CD4-positive, CD25-positive, alpha-beta regulatory T cell (primary cell): ENCODE results near the gene OR52K2. TPM values are rescaled to one million over a fixed set of nuclear protein-coding genes. Genes with fewer than 3 reads are reported as not detected.
"Not testable (repeated sequence)": the region's sequence is repeated elsewhere in the genome, so short reads cannot be mapped to it uniquely, and the experiment has no call there.

Source experiments
- ATAC-seq, 2 donors: fragments of 150-1000 bp; cut with Tn5 transposase; one replicate each; pipeline ENCODE4 v1.10.0; 2021; ENCODE audit warnings: low read depth in 2 of 2, moderate number of reproducible peaks in 2 of 2, moderate library complexity in 1 of 2
- DNase-seq, 3 donors: peaks; one replicate each; pipeline versions ENCODE4 v3.0.0 to v3.0.0-alpha.2; 2012 to 2022; ENCODE audit warnings: mixed read lengths in 1 of 3
- H3K27ac ChIP-seq: one replicate; pipeline ENCODE4 v1.7.0; 2013; ENCODE audit warnings: mild to moderate bottlenecking, low read length; ENCODE audit not compliant: insufficient read depth, poor library complexity, severe bottlenecking
- H3K27me3 ChIP-seq: one replicate; pipeline ENCODE4 v1.7.0; 2013; ENCODE audit warnings: low read length; ENCODE audit not compliant: control insufficient read depth, insufficient read depth
- H3K36me3 ChIP-seq: one replicate; pipeline ENCODE4 v1.7.0; 2013; ENCODE audit warnings: mild to moderate bottlenecking, low read length, moderate library complexity; ENCODE audit not compliant: control insufficient read depth, insufficient read depth
- H3K4me1 ChIP-seq: 2 replicates; pipeline ENCODE4 v1.7.0; 2013; ENCODE audit warnings: mild to moderate bottlenecking, low read length; ENCODE audit not compliant: insufficient read depth, control insufficient read depth, poor library complexity, severe bottlenecking
- H3K4me3 ChIP-seq: one replicate; pipeline ENCODE4 v1.7.0; 2013; ENCODE audit warnings: low read depth, mild to moderate bottlenecking, low read length, moderate library complexity
- H3K9me3 ChIP-seq, 2 experiments: 1 replicate in 1 of 2; 2 replicates in 1 of 2; pipeline ENCODE4 v1.7.0; 2013; ENCODE audit warnings: low read length in 2 of 2, mild to moderate bottlenecking in 1 of 2, moderate library complexity in 1 of 2; ENCODE audit not compliant: control insufficient read depth in 2 of 2
- H3K27ac Mint-ChIP-seq, 3 donors: one replicate each; pipeline ENCODE4 v1.8.0; 2020 to 2022; ENCODE audit warnings: mild to moderate bottlenecking in 3 of 3, mixed read lengths in 3 of 3, moderate library complexity in 2 of 3
- H3K27me3 Mint-ChIP-seq: one replicate; pipeline ENCODE4 v1.8.0; 2022; ENCODE audit warnings: mild to moderate bottlenecking, mixed read lengths
- H3K36me3 Mint-ChIP-seq: one replicate; pipeline ENCODE4 v1.8.0; 2020; ENCODE audit warnings: mixed read lengths
- H3K4me1 Mint-ChIP-seq, 4 donors: one replicate each; pipeline ENCODE4 v1.8.0; 2020 to 2022; ENCODE audit warnings: mixed read lengths in 4 of 4, mild to moderate bottlenecking in 1 of 4
- H3K4me3 Mint-ChIP-seq, 4 donors: one replicate each; pipeline ENCODE4 v1.8.0; 2020 to 2022; ENCODE audit warnings: mild to moderate bottlenecking in 4 of 4, mixed read lengths in 4 of 4, moderate library complexity in 3 of 4
- H3K9me3 Mint-ChIP-seq, 7 donors: one replicate each; pipeline ENCODE4 v1.8.0; 2020 to 2022; ENCODE audit warnings: mixed read lengths in 7 of 7, mild to moderate bottlenecking in 3 of 7, moderate library complexity in 2 of 7
- polyA plus RNA-seq, 4 donors: library from polyadenylated mRNA; unstranded; fragments of 300-500 nt; fragmentation: Illumina TruSeq; gene quantifications; one replicate each; pipeline ENCODE4 v1.2.3, GENCODE V29; 2021
- total RNA-seq: library from RNA; stranded (reverse); gene quantifications from one replicate; pipeline ENCODE4 v1.2.3, GENCODE V29; 2022

The OR52K2 gene
- total and polyA plus RNA-seq, 5 donors from 2014 or later, result not detected

DNA sequence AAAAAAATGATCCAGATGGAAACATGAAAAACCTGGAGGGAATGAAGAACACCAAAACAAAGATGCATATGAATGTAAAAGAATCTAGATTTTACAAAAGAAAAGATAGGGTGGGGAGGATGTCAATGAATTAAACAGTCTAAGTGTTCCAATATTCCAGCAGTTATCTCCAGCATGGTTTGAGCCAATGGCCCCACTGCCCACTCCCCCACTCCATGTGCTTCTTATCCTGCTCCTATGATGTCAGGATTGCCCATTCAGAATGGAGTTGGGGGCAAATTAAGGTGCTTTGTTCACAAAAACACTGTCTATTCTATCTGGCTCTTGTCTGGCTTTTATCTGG is 32.1 kb downstream of the OR52K2 start:
- H3K4me1 ChIP-seq, result no peaks in the 10 kb centered on the region

GRCh38 chr11:4482445-4482844 is 33.4 kb downstream of the OR52K2 start, which contains the start of gene OR52K1:
OR52K1 (plus strand) TSS chr11:4482646; CDS start chr11:4488901, 6,255 bp downstream.
- Mint-ChIP-seq H3K27ac (no peak within 1 kb of the TSS), H3K27me3 (peaks cover 5% of the 10 kb centered on the region), H3K4me3 (no peak within 1 kb of the TSS), H3K4me1 (no peaks in the 10 kb centered on the region), H3K9me3 (peaks cover 0 to 2% (median 0%) of the 10 kb centered on the region in 7 donors), H3K36me3 (no peaks in the 10 kb centered on the region)
- H3K27ac ChIP-seq, result no peak within 1 kb of the TSS
- ATAC-seq, result no peak
- DNase-seq, result no peak
- H3K27me3 ChIP-seq, result peaks cover 14% of the 10 kb centered on the region
- no peaks in the 10 kb centered on the region for H3K36me3 ChIP-seq
- H3K4me3 ChIP-seq, result no peak within 1 kb of the TSS
- H3K9me3 ChIP-seq, result no peaks in the 10 kb centered on the region
- no peaks in the 10 kb centered on the region for H3K4me1 ChIP-seq

More for the DNA sequence above, 32.1 kb downstream of the OR52K2 start:
- H3K27ac ChIP-seq, result no peak overlapping the region
- no peak for DNase-seq
- H3K27ac Mint-ChIP-seq, result no peak overlapping the region
- H3K4me3 ChIP-seq, result no peak overlapping the region
- H3K9me3 ChIP-seq, result no peaks in the 10 kb centered on the region
- peaks cover 12% of the 10 kb centered on the region for H3K27me3 Mint-ChIP-seq
- H3K27me3 ChIP-seq, result peaks cover 10% of the 10 kb centered on the region
- no peaks in the 10 kb centered on the region for H3K36me3 ChIP-seq
- peaks cover 0 to 2% (median 0%) of the 10 kb centered on the region in 7 donors for H3K9me3 Mint-ChIP-seq
- no peak for ATAC-seq
- H3K4me3 Mint-ChIP-seq, result no peak overlapping the region
- H3K4me1 Mint-ChIP-seq, result no peaks in the 10 kb centered on the region
- no peaks in the 10 kb centered on the region for H3K36me3 Mint-ChIP-seq

DNA sequence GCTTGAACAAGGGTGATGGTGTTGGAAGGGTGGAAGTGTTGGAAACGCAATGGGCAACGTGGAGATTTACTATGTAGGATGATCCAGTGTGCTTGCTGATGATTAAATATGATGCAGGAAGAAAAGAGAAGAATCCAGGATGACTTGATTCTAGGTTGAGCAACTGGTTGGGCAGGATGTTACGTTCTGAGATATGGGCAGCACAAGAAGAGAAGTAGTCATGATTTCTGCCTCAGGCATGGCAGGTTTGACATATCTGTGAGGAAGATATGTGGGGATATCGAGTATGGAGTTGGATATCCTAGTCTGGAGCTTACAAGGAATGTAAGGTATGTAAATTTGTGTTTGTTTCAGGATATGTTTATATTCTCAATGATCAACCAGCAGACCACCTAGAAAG is 35.2 kb downstream of the OR52K2 start:
- H3K27ac Mint-ChIP-seq, result no peak overlapping the region
- Histone ChIP-seq H3K9me3 (no peaks in the 10 kb centered on the region), H3K4me1 (no peaks in the 10 kb centered on the region), H3K27me3 (peaks cover 12% of the 10 kb centered on the region), H3K27ac (no peak overlapping the region), H3K36me3 (no peaks in the 10 kb centered on the region), H3K4me3 (no peak overlapping the region)
- H3K9me3 Mint-ChIP-seq, result peaks cover 0 to 2% (median 0%) of the 10 kb centered on the region in 7 donors
- no peaks in the 10 kb centered on the region for H3K36me3 Mint-ChIP-seq
- no peak for DNase-seq
- no peak overlapping the region for H3K4me3 Mint-ChIP-seq
- H3K4me1 Mint-ChIP-seq, result no peaks in the 10 kb centered on the region
- H3K27me3 Mint-ChIP-seq, result no peaks in the 10 kb centered on the region
- ATAC-seq, result no peak

DNA sequence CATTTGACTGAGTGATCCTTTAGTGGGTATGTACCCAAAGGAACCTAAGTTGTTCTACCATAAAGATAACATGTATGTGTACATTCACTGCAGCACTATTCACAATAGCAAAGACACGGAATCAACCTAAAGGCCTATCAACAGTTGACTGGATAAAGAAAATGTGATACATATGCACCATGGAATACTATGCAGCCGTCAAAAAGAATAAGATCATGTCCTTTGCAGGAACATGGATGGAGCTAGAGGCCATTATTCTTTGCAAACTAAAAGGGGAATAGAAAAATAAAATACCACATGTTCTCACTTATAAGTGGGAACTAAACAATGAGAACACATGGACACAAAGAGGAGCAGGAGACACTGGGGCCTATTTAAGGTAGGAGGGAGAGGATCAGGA is 42.3 kb downstream of the OR52K2 start:
- not testable (repeated sequence) for ATAC-seq, DNase-seq, H3K36me3 ChIP-seq, H3K27ac ChIP-seq, H3K27me3 ChIP-seq, H3K36me3 Mint-ChIP-seq, H3K4me3 ChIP-seq, H3K9me3 Mint-ChIP-seq, H3K27ac Mint-ChIP-seq, H3K4me1 Mint-ChIP-seq, H3K4me3 Mint-ChIP-seq, H3K9me3 ChIP-seq, H3K4me1 ChIP-seq
- peaks cover 20% of the 10 kb centered on the region for H3K27me3 Mint-ChIP-seq

DNA sequence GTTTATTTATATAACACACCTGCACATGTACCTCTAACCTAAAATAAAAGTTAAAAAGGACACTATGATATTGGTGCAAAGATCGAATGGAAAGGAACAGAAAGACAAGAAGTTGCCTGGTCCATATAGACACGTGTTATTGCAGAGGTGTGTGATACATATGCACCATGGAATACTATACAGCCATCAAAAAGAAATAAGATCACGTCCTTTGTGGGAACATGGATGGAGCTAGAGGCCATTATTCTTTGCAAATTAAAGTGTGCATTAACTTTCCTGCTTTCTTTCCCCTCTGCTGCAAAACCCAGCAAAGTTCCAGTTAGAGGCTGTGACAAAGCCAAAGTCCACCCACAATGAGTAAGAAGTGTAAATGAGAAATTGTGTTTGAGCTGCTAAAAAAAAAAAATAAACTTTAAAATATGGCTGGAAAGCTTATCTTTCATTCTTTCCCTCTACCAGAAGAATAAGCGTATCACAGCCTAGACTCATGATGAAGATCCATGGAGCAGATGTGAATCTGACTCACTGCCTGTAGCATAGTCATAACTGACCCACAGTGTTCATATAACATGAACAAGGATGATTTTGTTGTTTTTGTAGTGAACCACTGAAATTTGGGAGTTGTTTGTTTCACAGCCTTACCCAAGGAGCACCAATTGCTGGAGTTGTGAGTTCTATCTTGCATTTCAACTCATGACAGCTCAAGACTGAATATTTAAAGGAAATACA is 42.9 kb downstream of the OR52K2 start:
- no peak overlapping the region for H3K4me3 ChIP-seq
- Mint-ChIP-seq H3K27ac (no peak overlapping the region), H3K4me3 (no peak overlapping the region), H3K9me3 (peaks cover 0 to 5% (median 2%) of the 10 kb centered on the region in 7 donors), H3K4me1 (peaks cover 0 to 4% (median 1%) of the 10 kb centered on the region in 4 donors), H3K36me3 (no peaks in the 10 kb centered on the region), H3K27me3 (peaks cover 26% of the 10 kb centered on the region)
- H3K27me3 ChIP-seq, result peaks cover 3% of the 10 kb centered on the region
- DNase-seq, result no peak
- no peaks in the 10 kb centered on the region for H3K36me3 ChIP-seq
- no peaks in the 10 kb centered on the region for H3K4me1 ChIP-seq
- H3K9me3 ChIP-seq, result no peaks in the 10 kb centered on the region
- no peak for ATAC-seq
- no peak overlapping the region for H3K27ac ChIP-seq

GRCh38 chr11:4493480-4493818 is 44.4 kb downstream of the OR52K2 start:
- Histone ChIP-seq H3K4me3 (no peak overlapping the region), H3K27ac (no peak overlapping the region), H3K36me3 (no peaks in the 10 kb centered on the region), H3K4me1 (no peaks in the 10 kb centered on the region), H3K9me3 (no peaks in the 10 kb centered on the region), H3K27me3 (peaks cover 3% of the 10 kb centered on the region)
- Mint-ChIP-seq H3K4me1 (peaks cover 0 to 4% (median 1%) of the 10 kb centered on the region in 4 donors), H3K27me3 (peaks cover 26% of the 10 kb centered on the region), H3K4me3 (no peak overlapping the region), H3K27ac (no peak overlapping the region), H3K9me3 (peaks cover 0 to 5% (median 2%) of the 10 kb centered on the region in 7 donors), H3K36me3 (no peaks in the 10 kb centered on the region)
- ATAC-seq, result no peak
- DNase-seq, result no peak

- Histone ChIP-seq H3K36me3 (no peaks in the 10 kb centered on the region), H3K27me3 (peaks cover 3% of the 10 kb centered on the region), H3K27ac (no peak overlapping the region), H3K4me3 (no peak overlapping the region), H3K9me3 (no peaks in the 10 kb centered on the region), H3K4me1 (no peaks in the 10 kb centered on the region)
- no peak for DNase-seq
- Mint-ChIP-seq H3K36me3 (no peaks in the 10 kb centered on the region), H3K4me3 (no peak overlapping the region), H3K27me3 (peaks cover 21% of the 10 kb centered on the region), H3K9me3 (peaks cover 0 to 5% (median 0%) of the 10 kb centered on the region in 7 donors), H3K4me1 (peaks cover 0 to 4% (median 1%) of the 10 kb centered on the region in 4 donors), H3K27ac (no peak overlapping the region)
- no peak for ATAC-seq
Observed at GRCh38 chr11:4495487-4495886, 46.4 kb downstream of the OR52K2 start.

DNA sequence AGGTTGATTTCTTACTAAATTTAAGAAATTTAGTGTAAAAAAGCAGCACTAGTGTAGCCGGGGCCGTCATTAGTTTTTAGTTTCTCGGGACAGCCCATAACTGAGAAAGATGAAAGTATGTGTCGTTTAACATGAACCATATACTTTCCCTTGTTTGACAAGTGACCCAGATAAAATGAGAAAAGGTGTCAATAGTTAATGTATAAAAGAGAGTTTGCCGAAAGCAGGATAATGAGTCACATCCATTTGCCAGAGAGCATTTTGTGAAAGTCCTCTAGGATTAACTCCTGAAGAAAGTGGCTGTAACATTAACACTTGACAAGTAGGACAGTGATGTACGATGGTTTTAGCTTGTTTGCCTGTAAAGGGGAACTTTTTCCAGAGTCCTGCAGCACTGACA is 46.9 kb downstream of the OR52K2 start:
- no peaks in the 10 kb centered on the region for H3K4me1 ChIP-seq
- no peak overlapping the region for H3K27ac ChIP-seq
- peaks cover 0 to 5% (median 0%) of the 10 kb centered on the region in 7 donors for H3K9me3 Mint-ChIP-seq
- no peak overlapping the region for H3K27ac Mint-ChIP-seq
- no peak overlapping the region for H3K4me3 ChIP-seq
- H3K36me3 ChIP-seq, result no peaks in the 10 kb centered on the region
- H3K36me3 Mint-ChIP-seq, result no peaks in the 10 kb centered on the region
- peaks cover 3% of the 10 kb centered on the region for H3K27me3 ChIP-seq
- ATAC-seq, result no peak
- no peak overlapping the region for H3K4me3 Mint-ChIP-seq
- H3K4me1 Mint-ChIP-seq, result peaks cover 0 to 4% (median 1%) of the 10 kb centered on the region in 4 donors
- H3K9me3 ChIP-seq, result no peaks in the 10 kb centered on the region
- peaks cover 21% of the 10 kb centered on the region for H3K27me3 Mint-ChIP-seq
- no peak for DNase-seq
